GM12801 (cell line): ENCODE data around the gene COL25A1.

Experiments used
- CTCF ChIP-seq: IDR thresholded peaks from one replicate; pipeline ENCODE4 v1.5.1; 2011; ENCODE audit warnings: control low read depth; ENCODE audit not compliant: insufficient read length; ENCODE audit errors: extremely low read depth

Gene COL25A1

GRCh38 chr4:108850219-108850649 is 452.2 kb downstream of the COL25A1 start:
- TF ChIP-seq CTCF = no peak

- no peak for TF ChIP-seq CTCF
These were observed 452.8 kb downstream of the COL25A1 start for GRCh38 chr4:108849611-108850168.

- TF ChIP-seq CTCF = no peak
These were observed 455.9 kb downstream of the COL25A1 start for GRCh38 chr4:108846568-108846967.

GRCh38 chr4:108840426-108840975 is 462.0 kb downstream of the COL25A1 start:
- no peak for TF ChIP-seq CTCF

DNA sequence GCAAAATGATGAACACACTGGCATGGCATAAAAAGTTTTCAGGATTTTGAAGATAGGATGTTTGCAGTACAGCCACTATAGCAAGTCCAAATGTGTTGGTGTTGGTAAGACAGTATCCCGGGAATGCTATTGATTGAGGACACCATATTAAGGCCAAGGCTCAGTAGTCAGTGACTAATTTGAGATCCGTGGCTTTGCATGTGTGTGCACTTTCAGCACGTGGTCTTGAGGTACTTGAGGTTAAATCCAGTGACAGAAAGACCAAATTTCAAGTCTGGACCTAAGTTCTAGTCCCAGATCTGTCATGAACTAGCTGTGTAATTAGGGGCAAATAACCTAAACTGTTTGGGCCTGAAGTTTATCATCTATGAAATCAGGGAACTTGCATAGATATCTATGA is 463.1 kb downstream of the COL25A1 start:
- TF ChIP-seq CTCF = no peak

GRCh38 chr4:108838451-108838850 is 464.0 kb downstream of the COL25A1 start:
- no peak for TF ChIP-seq CTCF

DNA sequence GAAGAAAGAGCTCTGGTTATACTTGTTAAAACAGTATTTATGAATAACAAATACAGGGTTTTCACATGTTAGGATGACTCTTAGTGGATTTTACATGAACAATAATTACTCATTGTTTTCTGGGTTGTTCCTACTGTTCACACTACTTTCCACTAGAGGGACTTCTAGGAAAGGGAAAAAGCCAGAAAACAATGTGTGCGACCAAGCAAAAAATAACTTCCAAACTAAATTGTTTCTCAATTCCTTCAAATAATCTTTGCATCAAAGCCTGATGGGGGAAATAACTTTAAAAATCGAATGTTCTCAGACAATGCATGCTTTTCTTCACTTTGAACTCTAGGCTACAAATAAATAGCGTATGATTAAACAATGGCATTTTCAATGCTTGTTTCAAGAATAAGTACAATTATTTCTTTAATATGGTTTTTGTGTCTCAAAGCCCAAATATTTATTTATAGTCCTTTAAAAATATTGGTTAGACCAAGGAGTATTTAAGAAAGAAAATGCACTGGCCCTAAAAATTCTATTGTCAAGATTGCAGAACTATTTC is 467.5 kb downstream of the COL25A1 start:
- TF ChIP-seq CTCF = no peak
